ENCODE measurements around the gene PAX7. TPM values are rescaled to one million over a fixed set of nuclear protein-coding genes. Genes with fewer than 3 reads are reported as not detected.
"Not testable (repeated sequence)": the region's sequence is repeated elsewhere in the genome, so short reads cannot be mapped to it uniquely, and the experiment has no call there.

The PAX7 gene
- total RNA-seq, 1 donor from 2014 or later: not detected

DNA sequence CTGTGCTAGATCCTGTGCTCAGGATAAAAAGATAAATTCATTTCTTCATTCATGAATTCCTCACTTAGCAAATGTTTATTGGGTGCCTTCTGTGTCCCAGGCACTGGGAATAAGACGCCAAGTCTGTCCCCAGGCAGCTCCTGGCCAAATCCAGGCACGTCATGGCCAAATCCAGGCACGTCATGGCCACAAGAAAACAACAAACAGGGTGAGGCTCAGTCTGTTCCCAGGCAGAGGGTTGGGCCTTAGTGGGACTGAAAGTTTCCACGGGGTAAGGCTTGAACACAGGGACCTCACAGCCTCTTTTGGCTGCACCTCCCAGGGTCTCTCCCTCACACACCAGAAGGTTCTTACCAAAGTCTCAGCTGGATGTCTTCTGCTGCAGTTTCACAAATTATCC, 95.7 kb downstream of the PAX7 start:
- DNase-seq (ENCODE audit: low read depth in 2 of 2): no peak

DNA sequence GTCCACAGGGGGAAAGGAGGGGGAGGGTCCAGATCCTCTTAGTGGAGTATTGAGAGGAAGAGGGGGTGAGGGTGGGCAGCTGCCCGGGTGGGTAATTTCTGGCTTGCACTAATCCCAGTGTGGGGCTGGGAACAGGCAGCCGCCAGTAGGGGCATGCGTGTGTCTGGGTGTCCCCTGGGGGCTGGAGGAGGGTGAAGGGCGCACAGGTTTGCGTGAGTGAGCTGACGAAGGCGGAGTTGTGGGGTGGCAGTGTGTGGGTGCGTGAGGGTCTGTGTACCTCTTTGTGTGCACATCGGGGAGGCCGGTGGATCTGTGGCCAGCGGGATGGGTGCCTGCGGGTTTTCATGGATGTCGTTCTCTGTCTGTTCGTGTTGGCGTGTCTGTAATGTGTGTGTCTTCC, 97.3 kb downstream of the PAX7 start:
- no peak for DNase-seq (ENCODE audit: low read depth in 2 of 2)

DNA sequence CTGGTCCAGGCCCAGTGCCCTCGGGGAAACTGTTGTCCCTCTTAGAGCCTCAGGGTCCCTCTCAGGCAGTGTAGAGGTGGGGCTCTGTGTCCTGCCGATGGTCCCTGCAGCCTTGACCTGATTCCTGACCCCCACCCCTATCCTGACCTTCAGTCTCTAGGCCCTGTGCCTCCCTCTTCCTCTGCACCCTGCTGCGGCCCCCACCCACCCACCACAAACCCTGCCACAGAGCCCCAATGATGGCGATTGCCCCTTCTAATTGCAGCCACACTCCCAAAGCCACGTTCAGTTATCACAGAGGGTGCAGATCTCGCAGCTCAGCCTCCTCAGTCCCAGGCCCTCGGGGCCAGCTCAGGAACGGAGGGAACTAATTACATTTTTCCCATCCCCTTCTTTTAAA, 99.7 kb downstream of the PAX7 start:
- DNase-seq (ENCODE audit: low read depth in 2 of 2): no peak

DNA sequence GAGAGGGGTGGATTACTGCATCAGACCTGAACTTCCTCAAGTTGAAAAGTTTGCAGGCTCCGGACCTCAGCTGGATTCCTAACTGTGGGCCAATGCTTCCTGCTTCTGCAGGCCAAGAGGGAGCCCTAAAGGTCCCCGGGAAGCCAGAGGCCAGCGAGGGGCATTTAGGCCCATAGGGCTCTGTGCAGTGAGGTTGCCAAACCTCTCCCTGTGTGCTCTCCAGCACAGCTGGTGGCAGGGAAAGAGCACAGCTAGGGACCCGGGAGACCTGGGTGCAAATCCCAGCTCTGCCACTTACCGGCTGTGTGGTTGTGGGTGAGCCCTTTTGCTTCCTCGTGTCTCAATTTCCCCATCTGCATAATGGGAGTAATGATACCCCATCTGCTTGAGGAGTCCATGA, 100.5 kb downstream of the PAX7 start:
- no peak for DNase-seq (ENCODE audit: low read depth in 2 of 2)

DNA sequence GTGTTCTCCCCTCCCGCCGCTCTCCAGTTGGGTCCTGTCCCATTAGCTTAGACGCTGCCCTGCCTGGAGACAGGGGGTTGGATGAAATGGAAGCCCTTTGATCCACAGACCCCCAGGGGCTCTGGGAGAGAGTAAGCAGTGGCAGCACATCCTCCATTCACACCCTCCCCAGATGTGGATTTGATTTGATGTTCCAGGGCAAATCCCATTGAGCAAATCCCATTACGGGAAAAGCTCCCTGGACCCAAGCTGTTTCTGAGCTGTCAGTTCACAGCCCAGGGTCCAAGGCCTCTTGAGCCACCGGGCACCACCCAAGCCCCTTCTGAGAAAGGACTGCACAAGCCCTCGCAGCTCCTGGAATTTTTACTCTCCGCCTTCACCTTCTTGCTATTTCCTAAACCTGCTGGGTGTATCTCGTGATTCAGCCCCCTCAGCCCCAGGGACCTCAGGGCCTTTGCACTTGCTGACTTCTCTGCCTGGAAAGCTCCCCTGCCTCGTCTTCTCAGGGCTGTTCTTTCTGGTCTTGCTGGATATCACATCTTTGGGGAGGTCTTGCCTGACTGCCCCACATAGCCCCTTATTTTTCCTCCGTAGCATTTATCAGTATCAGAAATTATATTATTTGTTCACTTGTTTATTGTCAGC, 101.1 kb downstream of the PAX7 start:
- no peak for DNase-seq (ENCODE audit: low read depth in 2 of 2)

DNA sequence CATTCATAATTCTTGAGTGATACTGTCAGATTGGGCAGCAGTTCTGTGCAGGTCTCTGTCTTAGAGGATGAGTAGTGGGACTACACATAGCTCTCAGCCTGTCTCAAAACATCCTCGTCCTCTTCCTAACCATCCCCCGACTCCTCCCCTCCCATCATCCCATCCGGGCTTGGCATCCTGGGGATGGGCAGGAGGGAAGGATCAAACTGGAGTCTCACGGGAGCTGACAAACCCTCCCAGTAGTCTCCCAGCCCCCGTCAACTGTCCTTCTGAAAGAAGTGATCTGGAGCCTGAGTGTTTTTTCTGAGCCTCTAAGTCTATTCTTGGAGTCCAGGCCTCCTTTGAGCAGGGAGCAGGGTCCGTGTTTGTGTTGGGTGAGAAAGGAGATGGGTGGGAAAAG, 102.0 kb downstream of the PAX7 start:
- no peak for DNase-seq (ENCODE audit: low read depth in 2 of 2)

DNA sequence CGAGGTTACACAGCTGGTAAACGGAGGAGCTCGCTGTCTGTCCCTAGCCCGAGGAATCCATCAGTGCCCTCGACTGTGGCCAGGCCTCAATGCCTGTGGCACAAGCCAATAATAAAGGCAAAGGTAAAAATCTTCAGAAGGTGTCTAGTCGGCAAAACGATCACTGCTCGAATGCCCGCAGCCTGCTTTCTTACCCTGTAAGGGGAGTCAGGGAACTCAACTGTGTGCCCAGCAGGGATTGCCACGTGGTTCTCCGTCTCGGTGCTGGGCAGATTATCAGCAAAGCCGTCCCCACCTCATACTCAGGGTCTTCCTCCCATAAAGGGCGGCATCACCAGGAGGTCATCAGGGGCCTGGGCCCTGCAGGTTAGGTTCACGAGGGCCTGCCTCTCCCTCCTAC, 103.4 kb downstream of the PAX7 start:
- DNase-seq (ENCODE audit: low read depth in 2 of 2): no peak

DNA sequence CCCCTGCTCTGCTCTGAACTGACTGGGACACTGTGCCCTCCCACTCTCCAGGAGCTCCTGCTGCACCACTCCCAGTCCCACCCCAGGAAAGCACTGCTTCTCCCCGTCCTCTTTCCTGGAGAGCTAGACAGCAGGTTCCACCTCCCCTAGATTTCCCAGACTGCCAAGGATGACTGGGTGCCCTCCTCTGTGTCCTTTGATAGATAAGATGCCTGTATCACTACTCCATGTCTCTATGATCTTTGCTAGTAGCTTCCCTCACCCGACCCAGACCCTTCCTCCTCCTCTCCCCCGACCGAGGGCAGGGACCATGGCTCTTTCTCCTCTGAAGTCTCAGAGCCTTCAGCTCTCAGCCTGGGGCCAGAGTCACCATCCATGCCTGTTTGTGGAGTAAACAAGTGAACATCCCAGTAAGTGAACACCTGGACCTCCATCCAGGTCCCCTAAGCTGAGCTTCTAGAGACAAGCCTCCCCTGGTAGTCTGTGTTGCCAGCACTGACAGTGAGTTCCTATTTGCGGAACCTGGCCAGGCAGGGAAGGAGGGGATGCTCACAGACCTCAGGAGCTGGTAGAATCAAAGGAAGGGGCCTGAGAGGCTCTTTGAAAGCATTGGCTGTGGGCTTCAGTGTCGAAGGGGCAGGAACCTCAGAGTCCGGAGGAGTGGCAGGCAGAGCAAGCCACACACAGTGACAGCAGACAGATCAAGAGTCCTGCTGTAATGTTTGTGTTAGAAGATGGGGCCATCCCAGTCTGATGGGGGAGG, 104.0 kb downstream of the PAX7 start:
- DNase-seq (ENCODE audit: low read depth in 2 of 2): no peak

DNA sequence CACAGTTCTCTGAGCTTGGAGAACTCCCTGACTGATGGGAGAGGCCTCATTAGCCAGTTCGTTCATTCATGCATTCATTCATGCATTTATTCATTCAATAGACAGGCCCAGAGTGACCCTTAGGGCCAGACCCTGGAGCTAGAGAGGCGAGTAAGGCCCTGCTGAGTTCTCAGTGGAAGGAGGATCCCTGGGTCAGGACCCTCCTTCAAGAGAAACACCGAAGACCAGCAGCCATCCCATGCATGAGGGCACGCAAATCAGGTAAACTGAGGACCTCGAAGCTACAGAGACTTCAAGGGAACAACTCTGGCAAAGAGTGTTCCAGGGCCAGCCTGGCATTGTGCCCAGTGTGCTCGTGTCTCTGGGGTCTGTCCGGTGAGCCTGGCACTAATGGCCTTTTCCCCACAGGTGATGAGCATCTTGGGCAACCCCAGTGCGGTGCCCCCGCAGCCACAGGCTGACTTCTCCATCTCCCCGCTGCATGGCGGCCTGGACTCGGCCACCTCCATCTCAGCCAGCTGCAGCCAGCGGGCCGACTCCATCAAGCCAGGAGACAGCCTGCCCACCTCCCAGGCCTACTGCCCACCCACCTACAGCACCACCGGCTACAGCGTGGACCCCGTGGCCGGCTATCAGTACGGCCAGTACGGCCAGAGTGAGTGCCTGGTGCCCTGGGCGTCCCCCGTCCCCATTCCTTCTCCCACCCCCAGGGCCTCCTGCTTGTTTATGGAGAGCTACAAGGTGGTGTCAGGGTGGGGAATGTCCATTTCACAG, 104.8 kb downstream of the PAX7 start:
- no peak for DNase-seq (ENCODE audit: low read depth in 2 of 2)

DNA sequence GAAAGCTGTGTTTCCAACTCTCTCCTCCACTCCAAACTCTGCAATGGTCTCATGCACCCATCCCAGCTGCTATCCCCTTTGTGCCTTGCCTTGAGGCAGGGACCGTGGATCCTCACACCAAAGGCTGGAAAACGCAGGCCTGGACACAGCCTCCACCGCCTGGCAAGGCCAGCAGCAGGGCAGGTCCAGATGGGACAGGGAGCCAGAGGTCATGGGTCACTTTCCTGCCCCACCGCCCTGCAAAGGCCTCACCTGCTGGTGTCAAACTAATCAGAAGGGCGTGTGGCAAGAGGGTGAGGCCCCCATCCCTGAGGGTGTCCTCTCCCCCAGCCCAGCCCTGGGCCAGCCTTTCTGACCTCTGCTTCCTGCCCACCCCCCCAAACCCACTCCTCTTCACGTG, 106.3 kb downstream of the PAX7 start:
- DNase-seq (ENCODE audit: low read depth in 2 of 2): no peak

DNA sequence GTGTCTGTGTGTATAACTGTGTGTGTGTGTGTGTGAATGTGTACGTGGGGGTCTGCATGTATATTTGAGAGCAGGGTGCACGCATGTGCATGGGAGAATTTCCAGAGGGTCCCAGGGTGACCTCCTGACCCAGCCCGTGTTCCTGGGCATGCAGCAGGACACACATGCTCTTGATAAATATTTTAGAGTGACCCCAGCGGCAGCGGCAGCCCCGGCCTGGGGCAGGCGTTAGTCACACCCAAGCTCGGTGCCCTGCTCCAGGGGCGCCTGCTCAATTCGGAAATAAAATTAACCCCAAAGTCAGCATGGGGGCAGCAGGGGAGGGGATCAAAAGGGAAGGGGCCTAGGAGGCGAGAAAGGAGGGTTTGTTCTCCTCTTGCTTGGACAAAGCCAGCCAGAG, 107.5 kb downstream of the PAX7 start:
- no peak for DNase-seq (ENCODE audit: low read depth in 2 of 2)

DNA sequence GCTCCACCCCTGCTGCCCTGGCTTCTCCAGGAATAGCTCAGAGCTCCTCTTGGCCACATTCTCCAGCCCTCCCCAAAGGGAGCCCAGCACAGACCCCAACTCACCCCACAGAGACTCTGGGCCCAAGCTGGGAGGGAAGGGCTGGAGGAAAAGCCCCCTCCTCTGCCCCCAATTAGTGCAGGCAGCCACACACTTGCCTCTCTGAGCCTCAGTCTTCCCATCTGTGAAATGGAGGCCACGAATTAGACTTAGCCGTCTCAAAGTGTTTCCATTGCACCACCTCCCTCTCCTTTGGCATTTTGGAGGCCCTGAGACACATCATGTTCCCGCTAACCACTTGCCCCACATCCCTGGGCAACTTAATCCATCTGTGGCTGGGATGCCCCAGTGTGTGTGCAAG, 108.0 kb downstream of the PAX7 start:
- DNase-seq (ENCODE audit: low read depth in 2 of 2): no peak

DNA sequence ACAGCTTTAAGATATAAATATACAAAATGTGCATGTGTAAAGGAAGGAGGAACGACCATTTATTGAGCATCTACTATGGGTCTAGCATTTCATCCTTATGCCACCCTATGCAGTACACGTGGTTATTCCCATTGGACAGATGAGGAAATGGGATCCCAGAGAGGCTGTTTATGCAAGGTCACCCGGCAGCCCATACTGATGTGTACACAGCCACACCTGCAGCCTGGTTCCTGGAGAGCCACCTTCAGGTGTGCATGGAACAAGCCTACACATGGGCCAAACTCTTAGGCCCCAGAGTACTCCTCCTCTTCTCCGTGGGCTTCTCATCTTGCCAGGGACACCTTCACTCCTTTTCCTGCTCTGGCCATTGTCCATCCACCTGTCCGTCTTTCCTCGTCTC, 108.8 kb downstream of the PAX7 start:
- no peak for DNase-seq (ENCODE audit: low read depth in 2 of 2)

DNA sequence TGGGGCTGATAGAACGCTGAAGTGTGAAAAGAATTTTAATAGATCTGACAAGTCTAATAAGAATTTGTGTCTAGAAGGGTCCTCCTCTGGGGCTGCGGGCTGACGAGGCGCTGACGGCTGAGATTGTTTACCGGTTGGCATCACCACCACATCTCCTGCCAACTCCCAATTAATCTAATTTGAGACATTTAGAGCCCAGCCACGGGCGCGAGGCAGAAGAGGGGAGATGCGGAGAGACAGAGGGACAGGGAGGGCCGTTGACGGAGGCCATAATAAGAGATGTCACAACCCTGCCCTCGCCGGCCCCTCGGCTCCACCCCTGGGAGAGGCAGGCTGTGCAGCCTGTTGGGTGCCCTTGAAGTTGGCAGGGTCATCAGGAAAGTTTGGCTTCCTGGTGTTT, 109.3 kb downstream of the PAX7 start:
- DNase-seq (ENCODE audit: low read depth in 2 of 2): no peak

DNA sequence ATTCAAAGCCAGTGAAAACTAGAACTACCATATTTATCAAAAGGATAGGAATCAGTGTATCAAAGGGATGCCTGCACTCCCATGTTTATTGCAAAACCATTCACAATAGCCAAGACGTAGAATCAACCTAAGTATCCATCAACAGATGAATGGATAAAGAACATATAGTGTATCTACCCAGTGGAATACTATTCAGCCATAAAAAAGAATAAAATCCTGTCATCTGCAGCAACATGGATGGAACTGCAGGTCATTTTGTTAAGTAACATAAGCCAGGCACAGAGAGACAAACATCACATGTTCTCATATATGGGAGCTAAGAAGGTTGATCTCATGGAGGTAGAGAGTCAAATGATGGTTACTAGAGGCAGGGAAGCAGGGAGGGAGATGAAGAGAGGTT, 110.0 kb downstream of the PAX7 start:
- DNase-seq (ENCODE audit: low read depth in 2 of 2): no peak

DNA sequence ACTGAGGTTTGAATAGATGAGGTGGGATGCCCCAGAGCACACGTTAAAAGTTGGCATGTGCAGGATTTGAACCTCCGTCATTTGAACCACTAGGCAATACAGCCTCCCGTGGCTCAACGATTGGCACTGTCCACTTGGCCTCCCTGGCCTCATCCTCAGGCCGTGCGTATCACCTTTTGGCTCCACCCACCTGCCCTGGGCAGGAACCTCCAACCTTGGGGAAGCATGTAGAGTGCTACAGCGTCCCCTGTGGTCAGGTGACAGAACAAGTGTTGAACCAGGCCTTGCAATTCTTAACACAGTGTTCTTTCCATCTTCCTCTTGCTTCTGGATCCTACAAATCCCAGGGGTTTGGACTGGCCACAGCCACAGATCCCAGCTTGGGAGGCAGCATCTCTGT, 112.6 kb downstream of the PAX7 start:
- no peak for DNase-seq (ENCODE audit: low read depth in 2 of 2)

DNA sequence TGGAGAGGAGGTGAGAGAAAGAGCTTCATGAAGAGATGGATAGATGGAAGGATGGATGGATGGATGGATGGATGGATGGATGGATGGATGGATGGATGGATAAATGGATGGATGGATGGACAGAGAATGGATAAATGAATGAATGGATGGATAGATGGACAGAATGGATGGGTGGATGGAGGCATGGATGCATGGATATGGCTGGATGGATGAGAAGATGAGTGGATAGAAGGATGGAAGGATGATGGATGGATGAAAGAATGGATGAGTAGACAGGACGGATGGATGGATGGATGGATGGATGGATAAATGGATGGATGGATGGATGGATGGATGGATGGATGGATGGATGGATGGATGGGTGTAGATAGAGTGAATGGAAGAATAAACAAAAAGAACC, 113.7 kb downstream of the PAX7 start:
- not testable (repeated sequence) for DNase-seq (ENCODE audit: low read depth in 2 of 2)

DNA sequence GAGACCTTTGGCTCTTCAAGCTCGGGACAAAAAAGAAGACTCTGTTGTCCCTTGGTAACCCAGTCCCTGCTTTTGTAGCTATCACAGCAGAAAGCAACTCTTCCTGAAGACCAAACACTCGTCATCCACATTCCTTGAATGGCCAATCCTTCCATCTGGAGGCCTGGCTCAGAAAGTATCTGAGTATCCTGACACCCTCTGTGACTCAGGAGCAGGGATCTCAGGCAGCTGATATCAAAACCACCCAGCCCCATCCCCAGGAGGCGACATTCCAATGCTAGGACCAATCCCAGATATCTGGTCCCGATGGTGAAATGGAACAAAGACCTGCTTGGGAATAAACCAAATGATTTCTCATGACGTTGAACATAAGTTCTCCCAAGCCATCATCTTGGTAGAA, 116.3 kb downstream of the PAX7 start:
- DNase-seq (ENCODE audit: low read depth in 2 of 2): no peak

DNA sequence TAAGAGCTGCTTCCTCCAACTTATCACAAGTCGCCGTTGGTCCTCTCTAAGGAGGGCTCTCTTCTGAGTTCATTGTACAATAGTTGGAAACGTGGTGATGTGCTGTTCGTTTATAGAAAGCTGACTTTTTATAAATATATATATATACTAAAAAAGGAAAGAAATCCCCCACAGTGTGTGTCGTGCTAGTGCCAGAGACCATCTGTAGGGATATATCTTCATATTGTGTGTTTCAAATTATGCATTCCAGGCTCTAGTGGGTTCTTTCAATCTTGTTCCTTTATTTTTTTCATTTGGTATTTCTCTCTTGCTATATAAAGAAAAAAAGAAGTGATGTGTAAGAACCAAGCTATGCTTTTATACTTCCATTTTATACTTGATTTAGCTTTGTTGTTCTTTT, 117.0 kb downstream of the PAX7 start:
- no peak for DNase-seq (ENCODE audit: low read depth in 2 of 2)

DNA sequence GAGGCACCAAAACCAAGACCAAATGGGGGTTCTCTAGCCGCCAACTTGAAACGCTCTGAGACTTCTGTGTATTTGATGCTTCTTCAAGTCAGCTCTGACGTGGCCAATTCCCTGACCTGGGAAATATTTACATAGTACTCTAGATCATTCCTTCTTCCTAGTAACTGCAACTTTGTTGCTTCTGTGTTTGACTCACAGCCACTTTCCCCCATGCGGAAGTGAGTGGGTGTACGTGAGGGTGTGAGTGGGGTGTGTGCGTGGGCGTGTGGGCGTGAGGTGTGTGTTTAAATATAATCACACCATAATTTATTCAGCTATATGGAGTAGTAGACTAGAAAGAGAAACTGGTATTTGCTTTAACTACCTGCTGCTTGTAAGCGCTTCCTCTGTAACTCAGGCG, 117.8 kb downstream of the PAX7 start:
- DNase-seq (ENCODE audit: low read depth in 2 of 2): no peak

DNA sequence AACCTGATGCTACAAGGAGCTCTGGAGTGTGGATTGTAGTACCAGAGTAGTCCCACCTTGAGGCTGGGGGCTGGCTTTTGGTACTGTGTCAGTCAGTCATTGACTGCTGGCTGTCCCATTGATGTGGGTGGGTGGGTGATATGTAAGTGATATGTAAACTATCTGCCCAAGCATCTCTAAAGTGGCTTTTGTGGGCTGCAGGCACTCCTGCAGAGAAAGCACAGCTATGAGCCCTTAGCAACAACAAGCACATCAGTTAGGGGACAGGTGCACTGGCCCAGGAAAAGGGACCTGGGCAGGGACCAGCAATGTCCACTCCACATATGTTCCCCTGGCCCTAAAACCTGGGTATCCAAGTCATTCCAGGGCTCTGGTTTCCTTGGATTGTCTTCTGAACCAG, 118.9 kb downstream of the PAX7 start:
- DNase-seq (ENCODE audit: low read depth in 2 of 2): no peak

DNA sequence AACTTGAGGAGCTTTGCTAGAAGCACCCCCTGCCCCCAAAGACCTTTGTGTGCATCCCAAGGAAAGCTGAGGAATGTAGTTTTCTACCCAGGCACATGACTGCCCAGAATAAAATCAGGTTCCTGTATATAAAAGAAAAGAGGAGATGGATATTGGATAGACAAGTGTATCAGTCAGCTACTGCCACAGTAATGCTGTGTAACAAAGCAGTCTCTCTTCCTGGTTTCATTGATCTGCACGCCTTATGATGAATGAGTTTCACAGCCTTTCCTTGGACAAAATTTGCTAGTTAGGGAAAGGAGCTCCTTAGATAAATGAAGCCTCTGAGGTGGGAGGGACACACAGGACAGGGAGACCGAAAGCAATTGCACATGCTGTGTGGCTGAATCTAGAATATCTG, 120.0 kb downstream of the PAX7 start:
- no peak for DNase-seq (ENCODE audit: low read depth in 2 of 2)

DNA sequence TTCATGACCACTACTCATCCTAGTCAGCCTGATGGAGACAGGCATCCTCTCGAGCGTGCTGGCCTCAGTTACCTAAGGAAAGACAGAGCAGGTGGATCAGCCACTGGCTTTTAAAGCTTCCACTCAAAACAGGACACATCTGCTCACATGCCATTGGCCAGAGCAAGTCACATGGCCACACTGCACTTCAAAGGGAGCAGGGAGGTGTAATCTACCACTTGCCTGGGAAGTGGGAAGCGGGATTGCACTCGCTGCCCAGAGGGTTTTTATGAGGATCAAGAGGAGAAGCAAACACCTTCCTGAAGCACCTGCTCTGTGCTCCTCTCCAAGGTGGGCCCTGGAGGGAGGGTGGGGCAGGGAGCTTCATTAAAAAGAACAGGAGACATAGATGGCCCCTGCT, 120.8 kb downstream of the PAX7 start:
- no peak for DNase-seq (ENCODE audit: low read depth in 2 of 2)
